Stimulated activated naive B cell treated with anti-CD40 and anti-IgM and Interleukin-4, amounts not matched to agents 10 μg/mL and 1 μg/mL and 100 μg/mL, for 72 hours (primary cell): Measurements from ENCODE around the gene COA3.
"Not testable (repeated sequence)": the region's sequence is repeated elsewhere in the genome, so short reads cannot be mapped to it uniquely, and the experiment has no call there.

Source experiments
- ATAC-seq, 2 donors: fragments of 150-1000 bp; cut with Tn5 transposase; replicated peaks; 2 replicates each; pipeline ENCODE4 v1.10.0; 2021; ENCODE audit warnings: moderate library complexity in 1 of 2
- DNase-seq: peaks from one replicate; pipeline ENCODE4 v3.0.0; 2021
- H3K27ac Mint-ChIP-seq: one replicate; pipeline ENCODE4 v1.8.0; 2022; ENCODE audit warnings: mild to moderate bottlenecking, mixed read lengths
- H3K27me3 Mint-ChIP-seq, 2 donors: one replicate each; pipeline ENCODE4 v1.8.0; 2022; ENCODE audit warnings: mixed read lengths in 2 of 2
- H3K36me3 Mint-ChIP-seq, 2 donors: one replicate each; pipeline ENCODE4 v1.8.0; 2022; ENCODE audit warnings: mixed read lengths in 2 of 2, mild to moderate bottlenecking in 1 of 2
- H3K4me1 Mint-ChIP-seq, 2 donors: one replicate each; pipeline ENCODE4 v1.8.0; 2022; ENCODE audit warnings: mixed read lengths in 2 of 2, mild to moderate bottlenecking in 1 of 2
- H3K4me3 Mint-ChIP-seq, 2 donors: one replicate each; pipeline ENCODE4 v1.8.0; 2022; ENCODE audit warnings: mild to moderate bottlenecking in 2 of 2, mixed read lengths in 2 of 2, moderate library complexity in 1 of 2
- H3K9me3 Mint-ChIP-seq, 2 donors: one replicate each; pipeline ENCODE4 v1.8.0; 2022; ENCODE audit warnings: mixed read lengths in 2 of 2, mild to moderate bottlenecking in 1 of 2

Gene COA3

DNA sequence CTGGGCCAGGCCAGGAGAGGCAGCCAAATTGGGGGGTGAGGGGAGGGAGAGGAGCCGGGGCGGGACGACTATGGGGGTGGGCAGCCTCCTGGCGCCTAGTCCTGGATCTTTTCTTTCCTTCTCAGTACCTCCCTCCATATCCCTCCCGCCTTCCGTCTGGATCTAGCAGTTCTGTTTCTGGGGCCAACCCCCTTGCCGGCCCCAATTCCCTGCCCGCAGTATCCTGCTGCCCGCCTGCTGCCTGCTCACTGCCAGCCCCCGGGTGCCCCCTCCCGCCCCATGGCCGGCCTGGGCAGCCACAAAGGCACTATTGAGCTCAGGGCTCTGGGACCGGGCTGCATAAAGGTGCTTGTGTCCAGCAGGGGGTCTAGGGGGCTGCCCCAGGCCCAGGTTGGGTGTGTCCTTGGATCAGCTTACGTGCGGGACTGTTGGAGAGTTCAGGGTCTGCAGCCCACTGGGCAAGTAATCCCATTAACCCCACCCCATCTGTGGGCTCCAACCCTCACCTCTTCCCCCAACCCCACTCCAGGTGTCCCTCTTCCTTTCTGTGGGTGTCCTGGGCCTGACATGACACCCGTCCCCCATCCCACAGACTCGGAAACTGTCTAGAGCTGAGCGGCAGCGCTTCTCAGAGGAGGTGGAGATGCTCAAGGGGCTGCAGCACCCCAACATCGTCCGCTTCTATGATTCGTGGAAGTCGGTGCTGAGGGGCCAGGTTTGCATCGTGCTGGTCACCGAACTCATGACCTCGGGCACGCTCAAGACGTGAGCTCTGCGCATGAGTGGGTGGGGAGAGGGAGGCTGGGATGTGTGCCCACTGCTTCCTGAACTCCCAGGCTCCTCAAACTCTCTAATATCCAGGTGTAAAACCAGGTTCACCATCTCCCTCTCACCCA, 16.1 kb downstream of the COA3 start:
- H3K36me3 Mint-ChIP-seq: peaks cover 24 to 25% of the 10 kb centered on the region in 2 donors
- H3K9me3 Mint-ChIP-seq: no peaks in the 10 kb centered on the region
- ATAC-seq (no peak), DNase-seq (no peak)
- no peak overlapping the region for H3K4me3 Mint-ChIP-seq
- H3K4me1 Mint-ChIP-seq: peaks cover 31 to 42% of the 10 kb centered on the region in 2 donors
- H3K27ac Mint-ChIP-seq: peak overlapping the region; percentile 10
- H3K27me3 Mint-ChIP-seq: peaks cover 63 to 73% of the 10 kb centered on the region in 2 donors

DNA sequence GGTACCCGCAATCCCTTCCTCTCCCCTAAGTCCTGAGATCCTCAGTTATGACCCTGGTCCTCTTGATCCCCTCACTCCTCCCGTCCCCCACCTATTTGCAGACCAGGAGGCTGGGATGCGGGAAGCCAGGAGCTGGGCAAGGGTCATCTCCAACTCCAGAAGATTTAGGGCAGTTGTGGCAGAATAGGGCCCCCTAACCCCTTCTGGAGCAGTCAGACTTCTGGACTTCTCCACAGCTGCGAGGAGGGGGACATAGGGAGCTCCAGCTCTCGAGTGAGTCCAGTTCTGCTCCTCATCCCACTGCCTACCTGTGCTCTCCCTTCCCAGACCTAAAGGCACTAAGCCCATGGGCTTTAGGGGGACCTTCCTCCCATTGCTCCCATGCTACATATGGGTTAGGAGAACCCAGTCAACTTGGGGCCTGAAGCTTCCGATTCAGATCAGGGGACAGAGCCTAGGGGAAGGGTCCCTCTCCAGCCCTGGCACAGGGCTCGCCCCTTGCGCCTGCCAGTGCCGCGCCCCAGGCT, 16.8 kb downstream of the COA3 start:
- Mint-ChIP-seq H3K27ac (no peak overlapping the region), H3K4me1 (peaks cover 31 to 44% of the 10 kb centered on the region in 2 donors), H3K4me3 (no peak overlapping the region), H3K9me3 (no peaks in the 10 kb centered on the region), H3K27me3 (peaks cover 56 to 67% of the 10 kb centered on the region in 2 donors), H3K36me3 (peaks cover 25 to 27% of the 10 kb centered on the region in 2 donors)
- ATAC-seq (peak in 1 of 2 donors; percentile 5), DNase-seq (no peak)

DNA sequence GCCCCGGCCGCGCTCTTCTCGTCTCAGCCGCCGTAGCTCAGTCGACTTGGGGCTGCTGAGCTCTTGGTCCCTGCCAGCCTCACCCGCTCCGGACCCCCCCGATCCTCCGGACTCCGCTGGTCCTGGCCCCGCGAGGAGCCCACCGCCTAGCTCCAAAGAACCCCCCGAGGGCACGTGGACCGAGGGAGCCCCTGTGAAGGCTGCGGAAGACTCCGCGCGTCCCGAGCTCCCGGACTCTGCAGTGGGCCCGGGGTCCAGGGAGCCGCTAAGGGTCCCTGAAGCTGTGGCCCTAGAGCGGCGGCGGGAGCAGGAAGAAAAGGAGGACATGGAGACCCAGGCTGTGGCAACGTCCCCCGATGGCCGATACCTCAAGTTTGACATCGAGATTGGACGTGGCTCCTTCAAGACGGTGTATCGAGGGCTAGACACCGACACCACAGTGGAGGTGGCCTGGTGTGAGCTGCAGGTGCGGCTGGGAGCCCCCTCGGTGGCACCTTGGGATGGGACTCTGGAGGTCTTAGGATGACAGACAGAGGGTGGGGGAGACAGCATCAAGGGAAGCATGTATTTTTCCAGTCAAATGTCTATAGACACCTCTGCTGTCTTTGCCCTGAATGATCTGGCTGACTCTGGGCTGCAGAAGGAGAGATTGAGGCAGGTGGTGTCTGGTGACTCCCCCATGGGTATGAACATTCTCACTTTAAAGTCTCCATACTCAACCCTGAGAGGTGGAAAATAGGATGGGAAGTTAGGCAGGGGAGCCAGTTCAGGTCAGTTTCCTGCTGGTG, 17.5 kb downstream of the COA3 start:
- H3K27ac Mint-ChIP-seq: peak overlapping the region; percentile 31
- peaks cover 53 to 64% of the 10 kb centered on the region in 2 donors for H3K27me3 Mint-ChIP-seq
- H3K36me3 Mint-ChIP-seq: peaks cover 25 to 33% of the 10 kb centered on the region in 2 donors
- H3K4me3 Mint-ChIP-seq: peak overlapping the region; percentile 33 to 61
- DNase-seq: no peak
- peak; percentile 11 to 25 for ATAC-seq
- H3K4me1 Mint-ChIP-seq: peaks cover 31 to 50% of the 10 kb centered on the region in 2 donors
- H3K9me3 Mint-ChIP-seq: no peaks in the 10 kb centered on the region

DNA sequence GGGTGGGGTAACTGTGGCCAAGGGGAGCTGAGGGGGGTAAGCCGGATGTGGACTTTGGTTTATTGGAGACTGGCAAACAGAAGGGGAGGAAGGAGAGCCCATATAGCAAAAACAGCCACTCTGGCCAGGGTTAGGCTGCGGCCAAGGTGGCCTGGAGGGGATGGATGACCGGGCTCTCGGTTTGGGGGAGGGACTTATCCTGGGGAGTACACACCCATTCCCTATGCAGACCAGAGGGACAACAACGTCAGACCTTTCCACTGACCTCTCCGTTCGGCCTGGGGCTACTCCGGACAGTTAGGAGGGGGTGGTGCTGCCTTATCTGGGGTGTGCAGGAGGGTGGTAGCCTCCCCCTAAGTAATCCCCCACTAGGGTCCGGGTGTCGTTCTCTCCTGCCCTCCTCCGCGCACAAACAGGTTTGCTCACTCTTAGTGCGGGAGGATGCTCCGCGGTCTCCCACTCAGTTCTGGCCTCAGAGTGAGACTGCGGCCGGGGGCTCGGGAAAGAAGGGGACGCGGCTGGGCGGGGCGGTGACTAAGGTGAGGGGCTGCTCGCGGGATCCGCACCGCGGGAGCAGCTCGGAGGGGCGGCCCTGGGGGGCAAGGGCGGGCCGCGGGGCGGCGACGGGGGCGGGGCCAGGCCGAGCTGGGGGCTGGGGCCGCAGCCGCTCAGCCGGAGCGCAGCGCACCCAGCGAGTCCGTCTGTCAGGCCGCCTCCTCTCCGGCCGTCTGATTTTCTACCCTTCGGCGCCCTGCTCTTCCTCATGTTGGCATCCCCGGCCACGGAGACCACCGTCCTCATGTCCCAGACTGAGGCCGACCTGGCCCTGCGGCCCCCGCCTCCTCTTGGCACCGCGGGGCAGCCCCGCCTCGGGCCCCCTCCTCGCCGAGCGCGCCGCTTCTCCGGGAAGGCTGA, 18.3 kb downstream of the COA3 start, which contains the start of gene WNK4:
WNK4 (plus strand) TSS at position 675 of the 915 bp plus-strand sequence; CDS start at position 764, 89 bp downstream.
- Mint-ChIP-seq H3K27me3 (peaks cover 45 to 56% of the 10 kb centered on the region in 2 donors), H3K4me1 (peaks cover 34 to 57% of the 10 kb centered on the region in 2 donors), H3K36me3 (peaks cover 32 to 39% of the 10 kb centered on the region in 2 donors), H3K27ac (peak within 1 kb of the TSS; percentile 31), H3K9me3 (no peaks in the 10 kb centered on the region), H3K4me3 (peak within 1 kb of the TSS; percentile 56 to 61)
- ATAC-seq (peak in 1 of 2 donors; percentile 30), DNase-seq (no peak)

DNA sequence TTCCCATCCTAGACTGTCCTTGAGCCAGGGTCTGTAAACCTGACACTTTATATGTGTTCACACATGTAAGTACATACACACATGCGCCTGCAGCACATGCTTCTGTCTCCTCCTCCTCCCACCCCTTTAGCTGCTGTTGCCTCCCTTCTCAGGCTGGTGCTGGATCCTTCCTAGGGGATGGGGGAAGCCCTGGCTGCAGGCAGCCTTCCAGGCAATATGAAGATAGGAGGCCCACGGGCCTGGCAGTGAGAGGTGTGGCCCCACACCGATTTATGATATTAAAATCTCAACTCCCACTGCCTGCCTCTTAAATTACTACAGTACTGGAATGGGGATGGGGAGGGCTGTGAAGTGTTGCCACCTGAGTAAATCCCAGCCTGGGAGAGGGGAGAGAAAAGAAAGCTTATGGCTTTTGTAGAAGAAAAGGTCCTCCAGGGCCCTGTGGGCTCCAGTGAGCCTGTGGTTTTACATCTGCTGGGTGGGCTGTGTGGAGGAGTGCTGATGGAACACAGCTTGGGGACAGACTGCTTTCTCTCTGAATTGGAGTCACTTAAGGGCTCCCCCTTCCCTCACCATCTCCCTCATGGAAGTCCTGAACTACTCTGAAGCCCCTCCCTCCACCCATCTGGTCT, 19.1 kb downstream of the COA3 start:
- Mint-ChIP-seq H3K4me1 (peaks cover 31 to 57% of the 10 kb centered on the region in 2 donors), H3K9me3 (no peaks in the 10 kb centered on the region), H3K27ac (no peak overlapping the region), H3K27me3 (peaks cover 38 to 48% of the 10 kb centered on the region in 2 donors), H3K36me3 (peaks cover 38 to 40% of the 10 kb centered on the region in 2 donors), H3K4me3 (peak overlapping the region; percentile 11 to 44)
- no peak for DNase-seq
- ATAC-seq: no peak

DNA sequence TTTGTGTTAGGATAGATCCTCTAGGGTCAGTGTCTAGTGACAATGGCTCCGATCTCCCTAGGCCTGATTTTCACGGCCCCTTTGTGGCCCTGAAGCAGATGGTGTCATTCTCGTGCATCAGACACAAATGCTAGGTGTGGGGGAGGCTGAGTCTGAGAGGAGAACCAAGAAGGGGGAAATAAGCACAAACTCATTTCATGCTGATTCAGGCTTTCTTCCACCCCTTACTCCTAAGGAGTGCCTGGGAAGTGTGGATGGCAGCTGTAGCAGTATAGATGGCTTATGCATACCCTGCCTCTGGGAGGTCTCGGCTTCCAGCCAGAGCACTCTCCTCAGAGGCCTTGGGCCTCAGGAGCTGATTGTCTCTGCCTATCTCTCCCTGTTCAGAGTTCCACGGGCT, 19.9 kb downstream of the COA3 start:
- no peak overlapping the region for H3K4me3 Mint-ChIP-seq
- peaks cover 42 to 44% of the 10 kb centered on the region in 2 donors for H3K36me3 Mint-ChIP-seq
- H3K9me3 Mint-ChIP-seq: no peaks in the 10 kb centered on the region
- peaks cover 31 to 39% of the 10 kb centered on the region in 2 donors for H3K27me3 Mint-ChIP-seq
- peaks cover 30 to 57% of the 10 kb centered on the region in 2 donors for H3K4me1 Mint-ChIP-seq
- ATAC-seq: no peak
- no peak overlapping the region for H3K27ac Mint-ChIP-seq
- DNase-seq: no peak

DNA sequence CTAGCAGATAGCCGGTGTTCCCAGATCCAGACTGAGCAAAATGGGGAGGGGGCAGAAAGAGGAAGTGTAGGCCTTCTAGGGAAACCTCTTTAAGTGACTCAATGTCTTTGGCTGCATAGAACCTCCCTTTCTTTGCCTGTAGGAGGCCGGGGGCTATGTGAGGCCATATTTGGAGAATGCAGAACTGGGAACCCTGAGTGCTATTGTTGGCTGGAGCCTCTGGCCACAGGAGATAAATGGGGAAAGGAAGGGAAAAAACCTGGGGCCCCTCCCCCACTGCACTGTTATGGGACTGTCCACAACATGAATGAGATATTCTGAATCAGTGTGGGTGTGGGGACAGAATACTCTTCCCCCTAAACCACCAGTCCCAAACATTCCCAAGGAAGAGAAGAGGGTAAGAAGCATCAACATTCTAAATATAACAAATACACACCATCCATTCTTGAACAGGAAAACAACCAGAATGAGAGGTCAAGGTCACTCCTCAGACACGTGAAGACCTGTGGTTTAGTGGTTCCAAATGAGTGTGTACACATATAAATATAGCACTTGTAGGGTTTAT, 22.9 kb downstream of the COA3 start:
- H3K27ac Mint-ChIP-seq: no peak overlapping the region
- H3K9me3 Mint-ChIP-seq: peaks cover 0 to 2% of the 10 kb centered on the region in 2 donors
- peak; percentile 70 to 82 for ATAC-seq
- H3K36me3 Mint-ChIP-seq: peaks cover 39 to 44% of the 10 kb centered on the region in 2 donors
- peaks cover 7 to 13% of the 10 kb centered on the region in 2 donors for H3K27me3 Mint-ChIP-seq
- DNase-seq: peak; percentile 41
- peak overlapping the region; percentile 57 to 68 for H3K4me3 Mint-ChIP-seq
- H3K4me1 Mint-ChIP-seq: peaks cover 24 to 56% of the 10 kb centered on the region in 2 donors

DNA sequence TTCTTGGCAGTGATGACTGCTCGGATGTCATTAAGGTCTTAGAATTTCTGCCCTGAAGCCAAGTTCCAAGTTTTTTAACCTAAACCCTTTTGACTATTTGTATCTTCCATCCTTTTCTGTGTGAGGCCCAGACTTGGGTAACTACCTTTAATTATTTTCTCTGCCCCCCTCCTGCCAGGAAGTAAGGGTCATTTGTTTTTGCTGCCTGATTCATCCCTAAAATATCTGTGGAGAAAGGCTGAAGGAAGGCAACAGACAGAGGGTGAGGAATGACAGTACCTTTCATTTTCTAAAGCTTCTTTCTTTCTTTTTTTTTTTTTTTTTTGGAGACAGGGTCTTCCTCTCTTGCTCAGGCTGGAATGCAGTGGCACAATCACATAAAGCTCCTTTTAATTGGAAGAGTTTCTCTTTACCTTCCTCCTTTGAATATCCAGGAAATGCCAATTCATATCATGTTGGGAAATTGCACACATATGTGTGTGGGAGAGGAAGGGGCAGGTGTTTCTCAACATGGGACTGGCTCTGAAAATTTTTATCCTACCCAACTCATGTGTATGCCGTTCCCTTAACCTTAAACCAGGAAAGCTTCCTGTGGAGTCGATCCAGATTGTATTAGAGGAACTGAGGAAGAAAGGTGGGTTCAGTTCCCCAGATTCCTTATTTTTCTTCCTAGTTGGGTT, 24.3 kb downstream of the COA3 start:
- Mint-ChIP-seq H3K27me3 (peaks cover 0 to under 1% of the 10 kb centered on the region in 2 donors), H3K9me3 (peaks cover 0 to 2% of the 10 kb centered on the region in 2 donors), H3K4me3 (peak overlapping the region; percentile 95 to 99), H3K4me1 (peaks cover 20 to 46% of the 10 kb centered on the region in 2 donors), H3K36me3 (peaks cover 30 to 35% of the 10 kb centered on the region in 2 donors), H3K27ac (peak overlapping the region; percentile 98)
- ATAC-seq (no peak), DNase-seq (no peak)

DNA sequence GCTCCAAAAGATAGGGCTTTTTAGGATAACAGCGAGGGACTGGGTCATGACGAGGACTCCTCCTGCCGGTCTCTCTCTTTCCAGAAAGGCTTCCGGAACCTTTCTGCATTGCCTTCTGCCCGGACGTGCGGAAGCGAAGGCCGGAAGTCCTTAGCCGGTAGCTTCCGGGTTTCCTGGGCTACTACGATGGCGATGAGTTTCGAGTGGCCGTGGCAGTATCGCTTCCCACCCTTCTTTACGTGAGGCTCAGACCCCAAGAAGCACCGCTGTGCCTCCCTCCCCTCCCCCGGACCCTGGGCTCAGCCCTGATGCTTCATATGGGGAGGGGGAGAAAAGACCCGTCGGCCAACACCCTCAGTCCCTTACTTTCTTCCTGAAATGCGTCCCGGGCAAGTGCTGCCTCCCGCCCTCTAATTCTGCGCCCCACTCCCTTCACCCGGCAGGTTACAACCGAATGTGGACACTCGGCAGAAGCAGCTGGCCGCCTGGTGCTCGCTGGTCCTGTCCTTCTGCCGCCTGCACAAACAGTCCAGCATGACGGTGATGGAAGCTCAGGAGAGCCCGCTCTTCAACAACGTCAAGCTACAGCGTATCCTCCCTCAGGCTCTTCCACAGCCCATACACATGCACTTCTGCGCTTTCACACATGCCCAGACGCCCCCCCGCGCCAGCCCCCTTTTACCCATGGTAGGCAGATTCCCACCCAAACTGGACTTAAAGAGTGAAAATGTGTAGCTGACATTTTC, 25.0 kb downstream of the COA3 start, which contains the start of gene VPS25:
VPS25 (plus strand) TSS at position 160 of the 746 bp plus-strand sequence; CDS start at position 187, 27 bp downstream.
- H3K4me1 Mint-ChIP-seq: peaks cover 19 to 45% of the 10 kb centered on the region in 2 donors
- peaks cover 0 to 2% of the 10 kb centered on the region in 2 donors for H3K9me3 Mint-ChIP-seq
- peaks cover 26 to 28% of the 10 kb centered on the region in 2 donors for H3K36me3 Mint-ChIP-seq
- ATAC-seq (peak; percentile 80 to 89), DNase-seq (peak; percentile 76)
- H3K27ac Mint-ChIP-seq: peak within 1 kb of the TSS; percentile 98
- peaks cover 0 to 5% of the 10 kb centered on the region in 2 donors for H3K27me3 Mint-ChIP-seq
- peak within 1 kb of the TSS; percentile 95 to 99 for H3K4me3 Mint-ChIP-seq

DNA sequence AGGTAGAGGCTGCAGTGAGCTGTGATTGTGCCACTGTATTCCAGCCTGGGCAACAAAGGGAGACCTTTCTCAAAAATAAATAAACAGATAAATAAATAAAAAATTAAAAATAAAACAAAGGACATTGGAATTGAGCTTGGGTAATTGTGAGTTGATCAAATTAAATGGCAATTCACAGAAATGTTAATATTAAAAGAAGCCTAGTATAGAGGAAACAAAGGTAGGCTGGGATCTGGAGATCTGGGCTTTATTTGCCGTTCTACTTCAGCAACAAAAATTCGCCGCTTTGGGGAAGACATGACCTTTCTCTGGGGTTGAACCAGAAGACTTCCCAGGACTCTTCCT, 25.6 kb downstream of the COA3 start:
- peak overlapping the region; percentile 98 for H3K27ac Mint-ChIP-seq
- peaks cover 0 to 2% of the 10 kb centered on the region in 2 donors for H3K9me3 Mint-ChIP-seq
- peak overlapping the region; percentile 95 to 99 for H3K4me3 Mint-ChIP-seq
- H3K27me3 Mint-ChIP-seq: peaks cover 3 to 10% of the 10 kb centered on the region in 2 donors
- H3K36me3 Mint-ChIP-seq: peaks cover 22 to 23% of the 10 kb centered on the region in 2 donors
- no peak for DNase-seq
- ATAC-seq: no peak
- H3K4me1 Mint-ChIP-seq: peaks cover 19 to 44% of the 10 kb centered on the region in 2 donors

DNA sequence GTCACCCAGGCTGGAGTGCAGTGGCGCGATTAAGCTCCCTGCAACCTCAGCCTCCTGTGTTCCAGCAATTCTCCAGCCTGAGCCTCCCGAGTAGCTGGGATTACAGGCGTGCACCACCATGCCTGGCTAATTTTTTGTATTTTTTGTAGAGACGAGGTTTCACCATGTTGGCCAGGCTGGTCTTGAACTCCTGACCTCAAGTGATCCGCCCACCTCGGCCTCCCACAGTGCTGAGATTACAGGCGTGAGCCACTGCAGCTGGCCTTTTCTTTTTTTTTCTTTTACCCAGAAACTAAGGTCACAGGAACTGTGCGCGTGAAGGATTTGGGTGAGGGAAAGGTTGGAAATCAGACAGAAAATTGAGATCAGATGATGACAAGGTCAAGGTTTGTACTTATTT, 28.5 kb downstream of the COA3 start:
- not testable (repeated sequence) for ATAC-seq, H3K4me3 Mint-ChIP-seq, H3K9me3 Mint-ChIP-seq, DNase-seq, H3K27ac Mint-ChIP-seq, H3K36me3 Mint-ChIP-seq
- Mint-ChIP-seq H3K4me1 (peaks cover 11 to 22% of the 10 kb centered on the region in 2 donors), H3K27me3 (peaks cover 16 to 29% of the 10 kb centered on the region in 2 donors)
